Liver (tissue), 9 donors: ENCODE results near the gene TOP2A. TPM values are rescaled to one million over a fixed set of nuclear protein-coding genes. Genes with fewer than 3 reads are reported as not detected.

Source experiments
- DNase-seq: peaks from one replicate; pipeline ENCODE4 v3.0.0-alpha.2; 2017; ENCODE audit warnings: low spot score
- H3K27ac ChIP-seq, 2 donors: one replicate each; pipeline ENCODE4 v1.7.0; 2013; ENCODE audit warnings: inconsistent platforms in 2 of 2, low read length in 2 of 2, control low read depth in 1 of 2, low read depth in 1 of 2, mild to moderate bottlenecking in 1 of 2
- H3K27me3 ChIP-seq, 4 donors: one replicate each; pipeline versions ENCODE4 v1.6.1 to v1.7.0; 2013; ENCODE audit warnings: low read length in 3 of 4, inconsistent platforms in 1 of 4, mild to moderate bottlenecking in 1 of 4, moderate library complexity in 1 of 4; ENCODE audit not compliant: control insufficient read depth in 4 of 4, insufficient read depth in 4 of 4
- H3K36me3 ChIP-seq, 4 donors: one replicate each; pipeline versions ENCODE4 v1.6.1 to v1.7.0; 2013; ENCODE audit warnings: low read length in 3 of 4, mild to moderate bottlenecking in 3 of 4, low read depth in 1 of 4, moderate library complexity in 1 of 4; ENCODE audit not compliant: control insufficient read depth in 4 of 4, insufficient read depth in 3 of 4
- H3K4me1 ChIP-seq, 4 donors: one replicate each; pipeline versions ENCODE4 v1.6.1 to v1.7.0; 2013; ENCODE audit warnings: low read length in 3 of 4, mild to moderate bottlenecking in 3 of 4, moderate library complexity in 1 of 4; ENCODE audit not compliant: control insufficient read depth in 4 of 4, insufficient read depth in 4 of 4
- H3K4me3 ChIP-seq, 3 donors: one replicate each; pipeline versions ENCODE4 v1.6.1 to v1.7.0; 2013; ENCODE audit warnings: low read length in 3 of 3, control low read depth in 1 of 3, low read depth in 1 of 3, mild to moderate bottlenecking in 1 of 3
- H3K9ac ChIP-seq, 2 donors: one replicate each; pipeline ENCODE4 v1.7.0; 2013; ENCODE audit warnings: low read length in 2 of 2, mild to moderate bottlenecking in 2 of 2, moderate library complexity in 2 of 2, control low read depth in 1 of 2, low read depth in 1 of 2
- H3K9me3 ChIP-seq, 4 donors: one replicate each; pipeline versions ENCODE4 v1.6.1 to v1.7.0; 2013; ENCODE audit warnings: low read length in 3 of 4; ENCODE audit not compliant: control insufficient read depth in 4 of 4
- EGR1 ChIP-seq, 2 donors: IDR thresholded peaks; 2 replicates each; pipeline ENCODE4 v1.6.1; 2016 to 2018; ENCODE audit warnings: antibody characterized with exemption in 2 of 2, low read depth in 2 of 2
- FOXA2 ChIP-seq: IDR thresholded peaks from 2 replicates; pipeline ENCODE4 v1.6.1; 2016; ENCODE audit warnings: antibody characterized with exemption
- GABPA ChIP-seq, 2 donors: IDR thresholded peaks in 1 of 2; conservative IDR thresholded peaks in 1 of 2; 2 replicates each; pipeline ENCODE4 v1.6.1; 2016; ENCODE audit warnings: antibody characterized with exemption in 2 of 2, mild to moderate bottlenecking in 1 of 2, moderate library complexity in 1 of 2
- HNF4A ChIP-seq, 2 donors: conservative IDR thresholded peaks; 2 replicates each; pipeline ENCODE4 v1.6.1; 2016; ENCODE audit warnings: antibody characterized with exemption in 2 of 2, mild to moderate bottlenecking in 2 of 2
- HNF4G ChIP-seq: IDR thresholded peaks from 2 replicates; pipeline ENCODE4 v1.6.1; 2016; ENCODE audit warnings: antibody characterized with exemption
- JUND ChIP-seq, 2 donors: IDR thresholded peaks; 2 replicates each; pipeline ENCODE4 v1.6.1; 2016; ENCODE audit warnings: antibody characterized with exemption in 2 of 2
- RAD21 ChIP-seq, 2 donors: IDR thresholded peaks; 2 replicates each; pipeline ENCODE4 v1.6.1; 2016; ENCODE audit warnings: antibody characterized with exemption in 2 of 2, mild to moderate bottlenecking in 2 of 2
- SP1 ChIP-seq: IDR thresholded peaks from 2 replicates; pipeline ENCODE4 v1.6.1; 2018; ENCODE audit warnings: antibody characterized with exemption, mild to moderate bottlenecking
- YY1 ChIP-seq: IDR thresholded peaks from 2 replicates; pipeline ENCODE4 v1.6.1; 2016; ENCODE audit warnings: antibody characterized with exemption, mild to moderate bottlenecking
- WGBS: extraction: QIAGEN DNeasy Blood & Tissue Kit; methylation state at CpG from one replicate; pipeline ENCODE4 v1.1.7; 2013; 5-methylcytosine and 5-hydroxymethylcytosine counted together
- polyA plus RNA-seq, 2 donors: library from polyadenylated mRNA; stranded (reverse) in 1 of 2; unstranded in 1 of 2; fragments of 200-250 nt in 1 of 2; fragments of >200 nt in 1 of 2; fragmentation: Nextera tagmentation in 1 of 2; extraction: Ambion mirVana in 1 of 2; gene quantifications; one replicate each; pipeline versions ENCODE4 v1.2.1 to v1.2.3, GENCODE V29; 2013 to 2015
- total RNA-seq, 2 donors: library from RNA; depleted of rRNA; stranded (reverse); fragments of >200 nt; gene quantifications; one replicate each; pipeline ENCODE4 v1.2.3, GENCODE V29; 2014
- TF ChIP-seq, protein P1 (sequence below): IDR thresholded peaks from 2 replicates; pipeline ENCODE4 v1.6.1; 2016; ENCODE audit warnings: antibody characterized with exemption
- TF ChIP-seq, protein P2 (sequence below): IDR thresholded peaks from 2 replicates; pipeline ENCODE4 v1.6.1; 2016; ENCODE audit warnings: antibody characterized with exemption
- TF ChIP-seq, protein P3 (sequence below): IDR thresholded peaks from 2 replicates; pipeline ENCODE4 v1.6.1; 2016; ENCODE audit warnings: antibody characterized with exemption, mild to moderate bottlenecking
- TF ChIP-seq, protein P4 (sequence below): IDR thresholded peaks from 2 replicates; pipeline ENCODE4 v1.6.1; 2016; ENCODE audit warnings: antibody characterized with exemption
- donor health status: healthy.
- donor health status: healthy.
- donor health status: healthy.
- donor health status: healthy.
- donor health status: healthy.

The TOP2A gene
- total and polyA plus RNA-seq, 4 donors, result 0.08 to 102 (median 3.6) TPM

DNA sequence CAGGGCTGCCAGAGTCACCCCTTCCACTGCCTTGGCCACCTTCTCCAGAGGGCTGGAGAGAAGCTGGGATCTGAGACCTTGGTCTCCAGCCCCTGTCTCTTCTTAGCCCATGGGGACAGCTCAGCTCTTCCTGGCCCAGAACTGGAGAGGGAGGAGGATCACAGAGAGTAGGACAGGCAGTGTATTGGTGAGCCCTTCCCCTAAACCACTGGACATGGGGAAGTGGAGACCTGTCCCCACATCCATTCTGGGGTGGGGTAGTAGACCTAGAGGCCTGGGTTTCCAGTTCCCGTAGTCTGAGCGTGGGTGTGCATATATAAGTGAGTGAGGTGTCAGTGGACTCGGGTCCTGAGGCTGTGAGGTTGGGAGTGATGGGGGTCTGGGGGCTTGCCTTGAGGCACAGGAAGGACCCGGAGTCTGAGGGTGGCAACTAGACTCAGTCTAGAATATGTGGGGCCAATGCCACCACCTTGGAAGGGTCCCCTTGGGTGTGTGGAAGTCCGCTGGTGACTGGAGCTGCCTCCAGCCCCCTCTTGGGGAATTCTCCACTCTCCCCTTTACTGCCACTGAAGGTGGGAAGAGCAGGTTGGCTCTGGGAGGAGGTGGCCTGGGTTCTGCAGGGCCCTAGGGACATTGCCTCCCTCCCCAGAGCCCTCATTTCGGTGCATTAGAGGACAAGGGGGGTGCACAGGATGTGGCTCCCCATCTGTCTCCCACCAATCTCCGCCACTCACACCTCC, 73.1 kb downstream of the TOP2A start:
- Histone ChIP-seq H3K36me3 (peaks cover 0 to under 1% (median 0%) of the 10 kb centered on the region in 4 donors), H3K9me3 (no peaks in the 10 kb centered on the region), H3K9ac (peak overlapping the region; percentile 63 to 89), H3K4me3 (peak overlapping the region; percentile 83 to 95 (median 89)), H3K4me1 (peaks cover 32 to 83% (median 74%) of the 10 kb centered on the region in 4 donors), H3K27ac (peak overlapping the region; percentile 97 to 99), H3K27me3 (no peaks in the 10 kb centered on the region)
- 20% methylated on average over 7 of the region's 7 CpGs for WGBS
- no peak for DNase-seq
- TF ChIP-seq JUND (IDR thresholded peaks at IDR 0.05), result no peak
- TF ChIP-seq, protein P1, sequence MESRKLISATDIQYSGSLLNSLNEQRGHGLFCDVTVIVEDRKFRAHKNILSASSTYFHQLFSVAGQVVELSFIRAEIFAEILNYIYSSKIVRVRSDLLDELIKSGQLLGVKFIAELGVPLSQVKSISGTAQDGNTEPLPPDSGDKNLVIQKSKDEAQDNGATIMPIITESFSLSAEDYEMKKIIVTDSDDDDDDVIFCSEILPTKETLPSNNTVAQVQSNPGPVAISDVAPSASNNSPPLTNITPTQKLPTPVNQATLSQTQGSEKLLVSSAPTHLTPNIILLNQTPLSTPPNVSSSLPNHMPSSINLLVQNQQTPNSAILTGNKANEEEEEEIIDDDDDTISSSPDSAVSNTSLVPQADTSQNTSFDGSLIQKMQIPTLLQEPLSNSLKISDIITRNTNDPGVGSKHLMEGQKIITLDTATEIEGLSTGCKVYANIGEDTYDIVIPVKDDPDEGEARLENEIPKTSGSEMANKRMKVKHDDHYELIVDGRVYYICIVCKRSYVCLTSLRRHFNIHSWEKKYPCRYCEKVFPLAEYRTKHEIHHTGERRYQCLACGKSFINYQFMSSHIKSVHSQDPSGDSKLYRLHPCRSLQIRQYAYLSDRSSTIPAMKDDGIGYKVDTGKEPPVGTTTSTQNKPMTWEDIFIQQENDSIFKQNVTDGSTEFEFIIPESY, result no peak

DNA sequence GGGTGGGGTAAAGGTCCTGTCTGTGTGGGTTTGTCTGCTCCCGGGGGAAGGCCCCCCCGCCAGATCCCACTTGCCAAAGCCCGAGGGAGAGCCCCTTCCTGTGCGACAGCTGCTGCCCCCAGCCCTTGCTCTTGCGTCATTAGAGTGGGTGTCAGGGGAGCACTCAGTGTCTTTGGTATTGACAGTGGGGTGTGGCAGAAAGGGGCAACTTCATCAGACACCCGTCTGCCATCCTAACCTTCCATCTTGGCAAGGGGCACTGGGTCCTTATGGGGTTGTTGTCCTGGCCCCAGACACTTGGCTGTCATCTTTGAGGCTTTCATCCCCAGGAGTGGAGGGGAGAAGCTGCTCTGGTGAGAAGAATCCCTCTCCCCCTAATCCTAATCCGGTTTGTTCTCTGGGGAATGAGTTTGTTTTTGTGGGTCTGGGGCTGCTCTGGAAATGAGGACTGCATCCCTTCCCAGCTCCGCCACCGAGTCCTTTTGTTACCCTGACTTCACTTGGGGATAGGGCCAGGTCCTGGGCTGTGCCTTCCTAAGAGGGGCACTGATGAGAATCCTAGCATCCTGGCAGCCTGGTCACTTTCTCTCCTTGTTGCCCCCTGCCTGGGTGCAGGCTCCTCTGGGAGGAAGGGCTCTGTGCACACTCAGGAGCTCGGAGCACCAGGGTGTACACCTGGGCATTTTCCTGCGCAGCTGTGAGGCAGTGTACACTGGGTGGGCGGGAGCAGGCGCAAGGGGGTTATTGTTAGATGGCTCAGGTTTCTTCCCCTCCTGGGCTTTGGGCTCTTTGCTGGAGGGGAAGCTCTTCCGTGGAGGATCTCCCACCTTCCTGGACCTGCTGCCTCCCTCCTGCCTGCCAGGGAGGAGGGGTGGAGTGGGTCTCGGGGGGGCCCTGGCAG, 74.2 kb downstream of the TOP2A start:
- 10% methylated on average over 15 of the region's 15 CpGs for WGBS
- peak; percentile 37 for DNase-seq
- TF ChIP-seq HNF4A (conservative IDR thresholded peaks at IDR 0.05) (no peak), SP1 (no peak), FOXA2 (no peak), YY1 (no peak), EGR1 (IDR thresholded peaks at IDR 0.05; ENCODE audit: low read depth in 2 of 2) (no peak), RAD21 (IDR thresholded peaks at IDR 0.05) (no peak), HNF4G (no peak), GABPA (IDR thresholded peaks at IDR 0.05 in 1 of 2, conservative IDR thresholded peaks at IDR 0.05 in 1 of 2) (no peak)
- TF ChIP-seq, protein P2, sequence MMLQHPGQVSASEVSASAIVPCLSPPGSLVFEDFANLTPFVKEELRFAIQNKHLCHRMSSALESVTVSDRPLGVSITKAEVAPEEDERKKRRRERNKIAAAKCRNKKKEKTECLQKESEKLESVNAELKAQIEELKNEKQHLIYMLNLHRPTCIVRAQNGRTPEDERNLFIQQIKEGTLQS, result no peak
- TF ChIP-seq, protein P3, sequence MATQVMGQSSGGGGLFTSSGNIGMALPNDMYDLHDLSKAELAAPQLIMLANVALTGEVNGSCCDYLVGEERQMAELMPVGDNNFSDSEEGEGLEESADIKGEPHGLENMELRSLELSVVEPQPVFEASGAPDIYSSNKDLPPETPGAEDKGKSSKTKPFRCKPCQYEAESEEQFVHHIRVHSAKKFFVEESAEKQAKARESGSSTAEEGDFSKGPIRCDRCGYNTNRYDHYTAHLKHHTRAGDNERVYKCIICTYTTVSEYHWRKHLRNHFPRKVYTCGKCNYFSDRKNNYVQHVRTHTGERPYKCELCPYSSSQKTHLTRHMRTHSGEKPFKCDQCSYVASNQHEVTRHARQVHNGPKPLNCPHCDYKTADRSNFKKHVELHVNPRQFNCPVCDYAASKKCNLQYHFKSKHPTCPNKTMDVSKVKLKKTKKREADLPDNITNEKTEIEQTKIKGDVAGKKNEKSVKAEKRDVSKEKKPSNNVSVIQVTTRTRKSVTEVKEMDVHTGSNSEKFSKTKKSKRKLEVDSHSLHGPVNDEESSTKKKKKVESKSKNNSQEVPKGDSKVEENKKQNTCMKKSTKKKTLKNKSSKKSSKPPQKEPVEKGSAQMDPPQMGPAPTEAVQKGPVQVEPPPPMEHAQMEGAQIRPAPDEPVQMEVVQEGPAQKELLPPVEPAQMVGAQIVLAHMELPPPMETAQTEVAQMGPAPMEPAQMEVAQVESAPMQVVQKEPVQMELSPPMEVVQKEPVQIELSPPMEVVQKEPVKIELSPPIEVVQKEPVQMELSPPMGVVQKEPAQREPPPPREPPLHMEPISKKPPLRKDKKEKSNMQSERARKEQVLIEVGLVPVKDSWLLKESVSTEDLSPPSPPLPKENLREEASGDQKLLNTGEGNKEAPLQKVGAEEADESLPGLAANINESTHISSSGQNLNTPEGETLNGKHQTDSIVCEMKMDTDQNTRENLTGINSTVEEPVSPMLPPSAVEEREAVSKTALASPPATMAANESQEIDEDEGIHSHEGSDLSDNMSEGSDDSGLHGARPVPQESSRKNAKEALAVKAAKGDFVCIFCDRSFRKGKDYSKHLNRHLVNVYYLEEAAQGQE, result no peak
- TF ChIP-seq, protein P4, sequence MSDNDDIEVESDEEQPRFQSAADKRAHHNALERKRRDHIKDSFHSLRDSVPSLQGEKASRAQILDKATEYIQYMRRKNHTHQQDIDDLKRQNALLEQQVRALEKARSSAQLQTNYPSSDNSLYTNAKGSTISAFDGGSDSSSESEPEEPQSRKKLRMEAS, result no peak
- TF ChIP-seq, protein P1, result no peak

More for the DNA sequence above, 74.2 kb downstream of the TOP2A start:
- H3K9me3 ChIP-seq, result no peaks in the 10 kb centered on the region
- H3K9ac ChIP-seq, result peak overlapping the region; percentile 78 to 89
- no peaks in the 10 kb centered on the region for H3K27me3 ChIP-seq
- H3K36me3 ChIP-seq, result no peaks in the 10 kb centered on the region
- peak overlapping the region; percentile 83 to 95 (median 89) for H3K4me3 ChIP-seq
- H3K27ac ChIP-seq, result peak overlapping the region; percentile 97 to 99
- peaks cover 27 to 83% (median 64%) of the 10 kb centered on the region in 4 donors for H3K4me1 ChIP-seq
